Thoracic aorta endothelial cell (primary cell): ENCODE measurements around the gene TMTC4. TPM values are rescaled to one million over a fixed set of nuclear protein-coding genes. Genes with fewer than 3 reads are reported as not detected.

Experiments used
- total RNA-seq: library from RNA; depleted of rRNA; stranded (reverse); fragments of >200 nt; gene quantifications from 2 replicates; pipeline ENCODE4 v1.2.3, GENCODE V29; 2012

TMTC4 gene, protein sequence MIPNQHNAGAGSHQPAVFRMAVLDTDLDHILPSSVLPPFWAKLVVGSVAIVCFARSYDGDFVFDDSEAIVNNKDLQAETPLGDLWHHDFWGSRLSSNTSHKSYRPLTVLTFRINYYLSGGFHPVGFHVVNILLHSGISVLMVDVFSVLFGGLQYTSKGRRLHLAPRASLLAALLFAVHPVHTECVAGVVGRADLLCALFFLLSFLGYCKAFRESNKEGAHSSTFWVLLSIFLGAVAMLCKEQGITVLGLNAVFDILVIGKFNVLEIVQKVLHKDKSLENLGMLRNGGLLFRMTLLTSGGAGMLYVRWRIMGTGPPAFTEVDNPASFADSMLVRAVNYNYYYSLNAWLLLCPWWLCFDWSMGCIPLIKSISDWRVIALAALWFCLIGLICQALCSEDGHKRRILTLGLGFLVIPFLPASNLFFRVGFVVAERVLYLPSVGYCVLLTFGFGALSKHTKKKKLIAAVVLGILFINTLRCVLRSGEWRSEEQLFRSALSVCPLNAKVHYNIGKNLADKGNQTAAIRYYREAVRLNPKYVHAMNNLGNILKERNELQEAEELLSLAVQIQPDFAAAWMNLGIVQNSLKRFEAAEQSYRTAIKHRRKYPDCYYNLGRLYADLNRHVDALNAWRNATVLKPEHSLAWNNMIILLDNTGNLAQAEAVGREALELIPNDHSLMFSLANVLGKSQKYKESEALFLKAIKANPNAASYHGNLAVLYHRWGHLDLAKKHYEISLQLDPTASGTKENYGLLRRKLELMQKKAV
- 30.6 and 36.3 TPM in 2 replicates for total RNA-seq

GRCh38 chr13:100674572-100674871 lies at the start of gene TMTC4:
Gene TMTC4 (minus strand): TSS chr13:100674795. CDS start chr13:100670362, 4,433 bp downstream.

DNA sequence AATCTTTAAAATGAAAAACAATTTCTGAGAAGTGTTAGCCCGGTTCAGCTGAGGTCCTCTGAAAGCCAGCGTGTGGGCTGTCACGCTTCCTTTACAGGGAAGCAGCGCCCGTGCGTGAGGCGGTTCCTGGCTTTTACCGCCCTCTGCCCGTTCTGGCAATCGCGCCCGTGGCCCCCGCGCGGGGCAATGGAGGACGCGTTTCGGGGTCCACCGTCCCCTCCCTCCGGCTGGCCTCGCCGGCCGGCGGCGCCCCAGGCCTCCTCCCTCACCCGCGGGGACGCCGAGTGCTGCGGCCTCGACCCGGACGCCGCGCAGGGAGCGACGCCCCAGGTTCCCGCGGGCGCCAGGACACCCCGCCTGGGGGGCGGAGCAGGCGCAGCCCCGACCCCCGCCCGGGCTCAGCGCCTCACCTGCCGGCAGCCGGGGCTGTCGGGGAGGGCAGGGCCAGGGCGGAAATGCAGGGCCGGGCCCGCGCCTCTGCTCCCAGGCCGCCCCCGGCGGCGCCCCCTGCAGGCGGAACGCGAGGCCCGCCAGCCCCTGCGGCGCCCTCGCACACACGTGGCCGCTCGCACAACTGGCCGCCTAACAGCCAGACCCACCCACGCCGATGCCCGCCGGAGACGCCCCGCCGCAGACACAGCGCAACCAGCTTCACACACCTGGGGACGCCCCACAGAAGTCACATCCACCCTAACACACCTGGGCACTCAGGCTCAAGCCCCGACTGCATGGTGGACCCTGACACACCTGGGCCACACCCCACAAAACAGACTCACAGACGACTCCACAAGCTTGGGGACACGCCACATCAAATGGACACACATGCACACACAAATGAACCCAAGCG lies 86.0 kb downstream of the TMTC4 start, which contains the start of gene GGACT:
TSS of gene GGACT (minus strand) at position 459 of the 847 bp plus-strand sequence. CDS start 56,198 bp downstream, outside the sequence.

Other genes starting within 250 kb of the TMTC4 start
- 7.5 and 8.1 TPM in 2 replicates for gene GGACT, start 86.0 kb downstream of the TMTC4 start, total RNA-seq